H9 (cell line): ENCODE data around the gene MMRN1. TPM values are rescaled to one million over a fixed set of nuclear protein-coding genes. Genes with fewer than 3 reads are reported as not detected.

Source experiments
- DNase-seq: peaks from one replicate; pipeline ENCODE4 v3.0.0-alpha.2; 2017
- H2AFZ ChIP-seq: one replicate; pipeline ENCODE4 v1.6.1; 2013; ENCODE audit warnings: mild to moderate bottlenecking, low read length, control low read depth, moderate library complexity
- H2AK5ac ChIP-seq: 2 replicates; pipeline ENCODE4 v1.6.1; 2013; ENCODE audit warnings: low read length, control low read depth, mixed read lengths; ENCODE audit not compliant: insufficient read length
- H2BK120ac ChIP-seq: one replicate; pipeline ENCODE4 v1.6.1; 2013; ENCODE audit warnings: low read depth, mild to moderate bottlenecking, low read length, control low read depth, inconsistent platforms; ENCODE audit not compliant: poor library complexity, severe bottlenecking
- H2BK12ac ChIP-seq: 2 replicates; pipeline ENCODE4 v1.6.1; 2013; ENCODE audit warnings: low read length, control low read depth, mixed read lengths, low read depth; ENCODE audit not compliant: insufficient read length
- H2BK15ac ChIP-seq: 2 replicates; pipeline ENCODE4 v1.6.1; 2013; ENCODE audit warnings: low read depth, low read length, control low read depth
- H2BK20ac ChIP-seq: one replicate; pipeline ENCODE4 v1.6.1; 2013; ENCODE audit warnings: low read depth, mild to moderate bottlenecking, low read length, control low read depth, inconsistent platforms; ENCODE audit not compliant: poor library complexity, severe bottlenecking
- H2BK5ac ChIP-seq: 2 replicates; pipeline ENCODE4 v1.6.1; 2013; ENCODE audit warnings: low read length, control low read depth, mixed read lengths; ENCODE audit not compliant: insufficient read length
- H3K14ac ChIP-seq: 2 replicates; pipeline ENCODE4 v1.6.1; 2013; ENCODE audit warnings: low read length, control low read depth; ENCODE audit not compliant: insufficient read depth
- H3K18ac ChIP-seq: 2 replicates; pipeline ENCODE4 v1.6.1; 2013; ENCODE audit warnings: low read depth, mild to moderate bottlenecking, mixed read lengths, low read length, control low read depth; ENCODE audit not compliant: insufficient read length
- H3K23ac ChIP-seq: 2 replicates; pipeline ENCODE4 v1.6.1; 2013; ENCODE audit warnings: low read length, control low read depth, mixed read lengths, low read depth; ENCODE audit not compliant: insufficient read length
- H3K23me2 ChIP-seq: 2 replicates; pipeline ENCODE4 v1.6.1; 2013; ENCODE audit warnings: low read depth, mild to moderate bottlenecking, mixed read lengths, low read length, control low read depth; ENCODE audit not compliant: insufficient read length, poor library complexity, severe bottlenecking
- H3K27ac ChIP-seq: 2 replicates; pipeline ENCODE4 v1.5.1; 2013; ENCODE audit warnings: low read length, control low read depth, mixed read lengths, low read depth; ENCODE audit not compliant: insufficient read length
- H3K27me3 ChIP-seq: 2 replicates; pipeline ENCODE4 v1.6.1; 2013; ENCODE audit warnings: low read length, control low read depth, inconsistent platforms; ENCODE audit not compliant: insufficient read depth
- H3K4ac ChIP-seq: 2 replicates; pipeline ENCODE4 v1.6.1; 2013; ENCODE audit warnings: low read depth, mild to moderate bottlenecking, control low read depth, inconsistent platforms, low read length, moderate library complexity
- H3K4me1 ChIP-seq: 2 replicates; pipeline ENCODE4 v1.6.1; 2013; ENCODE audit warnings: low read length, control low read depth, inconsistent platforms; ENCODE audit not compliant: insufficient read depth
- H3K4me2 ChIP-seq: 2 replicates; pipeline ENCODE4 v1.6.1; 2013; ENCODE audit warnings: low read length, control low read depth, mixed read lengths; ENCODE audit not compliant: insufficient read length, insufficient read depth
- H3K56ac ChIP-seq: 2 replicates; pipeline ENCODE4 v1.6.1; 2013; ENCODE audit warnings: low read depth, mild to moderate bottlenecking, mixed read lengths, low read length, control low read depth; ENCODE audit not compliant: insufficient read length
- H3K79me1 ChIP-seq: 2 replicates; pipeline ENCODE4 v1.6.1; 2013; ENCODE audit warnings: low read depth, mild to moderate bottlenecking, moderate library complexity, low read length, control low read depth, inconsistent platforms; ENCODE audit not compliant: insufficient read depth, poor library complexity, severe bottlenecking
- H3K79me2 ChIP-seq: 2 replicates; pipeline ENCODE4 v1.6.1; 2013; ENCODE audit warnings: low read length, control low read depth, inconsistent platforms; ENCODE audit not compliant: insufficient read depth
- H3K9ac ChIP-seq: 2 replicates; pipeline ENCODE4 v1.6.1; 2013; ENCODE audit warnings: low read length, control low read depth, mixed read lengths; ENCODE audit not compliant: insufficient read length; ENCODE audit errors: extremely low read depth
- H3K9me3 ChIP-seq: one replicate; pipeline ENCODE4 v1.6.1; 2013; ENCODE audit warnings: low read depth, low read length, inconsistent platforms; ENCODE audit not compliant: control insufficient read depth
- H3T11ph ChIP-seq: one replicate; pipeline ENCODE4 v1.6.1; 2013; ENCODE audit warnings: mild to moderate bottlenecking, low read length, control low read depth, inconsistent platforms
- H4K20me1 ChIP-seq: one replicate; pipeline ENCODE4 v1.6.1; 2013; ENCODE audit not compliant: control insufficient read depth, insufficient read length, insufficient read depth
- H4K5ac ChIP-seq: 2 replicates; pipeline ENCODE4 v1.6.1; 2013; ENCODE audit warnings: low read depth, mild to moderate bottlenecking, mixed read lengths, low read length, control low read depth; ENCODE audit not compliant: insufficient read length
- H4K8ac ChIP-seq: replicated peaks from 2 replicates; pipeline ENCODE4 v1.6.1; 2013; ENCODE audit warnings: low read length, control low read depth, mixed read lengths, low read depth; ENCODE audit not compliant: insufficient read length
- H4K91ac ChIP-seq: 2 replicates; pipeline ENCODE4 v1.6.1; 2013; ENCODE audit warnings: low read depth, mild to moderate bottlenecking, moderate library complexity, mixed read lengths, low read length, control low read depth; ENCODE audit not compliant: insufficient read length
- H3K27ac Mint-ChIP-seq, 3 experiments: 2 replicates in 2 of 3; 3 replicates in 1 of 3; pipeline ENCODE4 v1.8.0; 2020 to 2021; ENCODE audit warnings: mixed read lengths in 3 of 3, mild to moderate bottlenecking in 1 of 3, moderate library complexity in 1 of 3
- H3K27me3 Mint-ChIP-seq: 2 replicates; pipeline ENCODE4 v1.8.0; 2021; ENCODE audit warnings: low read depth, mild to moderate bottlenecking, moderate library complexity, mixed read lengths
- H3K36me3 Mint-ChIP-seq, 3 experiments: 2 replicates in 2 of 3; 3 replicates in 1 of 3; pipeline ENCODE4 v1.8.0; 2020 to 2021; ENCODE audit warnings: low read depth in 3 of 3, mixed read lengths in 3 of 3; ENCODE audit not compliant: insufficient read depth in 1 of 3
- H3K4me1 Mint-ChIP-seq, 2 experiments: 2 replicates each; pipeline ENCODE4 v1.8.0; 2020; ENCODE audit warnings: mixed read lengths in 2 of 2
- H3K4me3 Mint-ChIP-seq, 2 experiments: 2 replicates in 1 of 2; 3 replicates in 1 of 2; pipeline ENCODE4 v1.8.0; 2020 to 2021; ENCODE audit warnings: mild to moderate bottlenecking in 2 of 2, mixed read lengths in 2 of 2, moderate library complexity in 1 of 2
- H3K9me3 Mint-ChIP-seq, 2 experiments: 2 replicates in 1 of 2; 3 replicates in 1 of 2; pipeline ENCODE4 v1.8.0; 2020; ENCODE audit warnings: mild to moderate bottlenecking in 2 of 2, mixed read lengths in 2 of 2, moderate library complexity in 1 of 2
- WGBS: extraction: QIAGEN DNeasy Blood & Tissue Kit; methylation state at CpG from one replicate; pipeline ENCODE4 v1.1.7; 2013; ENCODE audit warnings: missing lambda C conversion rate, low lambda C conversion rate, mixed read lengths; ENCODE audit not compliant: insufficient read length; ENCODE audit errors: extremely low coverage; 5-methylcytosine and 5-hydroxymethylcytosine counted together
- total RNA-seq: library from RNA; stranded (reverse); gene quantifications from 2 replicates; pipeline ENCODE4 v1.2.1, GENCODE V29; 2021
- TF ChIP-seq, protein P1 (sequence below): fragments of 200-600 bp; sonication (generic); conservative IDR thresholded peaks from 3 replicates; pipeline ENCODE4 v1.8.0; 2021; ENCODE audit warnings: antibody characterized with exemption, mild to moderate bottlenecking

Gene MMRN1
- total RNA-seq, 1 experiment from 2014 or later: not detected

DNA sequence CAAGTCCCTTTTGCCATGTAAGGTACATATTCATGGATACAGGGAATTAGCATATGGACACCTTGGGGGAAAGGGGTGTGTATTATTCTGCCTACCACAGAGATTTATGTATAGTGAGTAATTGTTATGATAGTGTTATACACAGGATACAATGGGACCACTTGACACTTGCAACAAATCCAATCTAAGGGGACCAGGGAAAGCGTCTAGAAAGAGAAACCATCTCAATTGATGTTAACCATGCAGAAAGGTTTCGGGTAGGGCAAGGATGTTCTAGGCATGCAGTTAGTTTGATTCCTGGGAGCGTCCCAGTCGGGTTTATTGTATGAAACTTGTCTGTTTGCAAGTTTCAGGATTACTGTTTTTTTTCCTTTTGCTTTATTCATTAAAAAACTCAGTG lies 34.2 kb downstream of the MMRN1 start:
- H3K27ac ChIP-seq: no peak overlapping the region
- TF ChIP-seq, protein P1, sequence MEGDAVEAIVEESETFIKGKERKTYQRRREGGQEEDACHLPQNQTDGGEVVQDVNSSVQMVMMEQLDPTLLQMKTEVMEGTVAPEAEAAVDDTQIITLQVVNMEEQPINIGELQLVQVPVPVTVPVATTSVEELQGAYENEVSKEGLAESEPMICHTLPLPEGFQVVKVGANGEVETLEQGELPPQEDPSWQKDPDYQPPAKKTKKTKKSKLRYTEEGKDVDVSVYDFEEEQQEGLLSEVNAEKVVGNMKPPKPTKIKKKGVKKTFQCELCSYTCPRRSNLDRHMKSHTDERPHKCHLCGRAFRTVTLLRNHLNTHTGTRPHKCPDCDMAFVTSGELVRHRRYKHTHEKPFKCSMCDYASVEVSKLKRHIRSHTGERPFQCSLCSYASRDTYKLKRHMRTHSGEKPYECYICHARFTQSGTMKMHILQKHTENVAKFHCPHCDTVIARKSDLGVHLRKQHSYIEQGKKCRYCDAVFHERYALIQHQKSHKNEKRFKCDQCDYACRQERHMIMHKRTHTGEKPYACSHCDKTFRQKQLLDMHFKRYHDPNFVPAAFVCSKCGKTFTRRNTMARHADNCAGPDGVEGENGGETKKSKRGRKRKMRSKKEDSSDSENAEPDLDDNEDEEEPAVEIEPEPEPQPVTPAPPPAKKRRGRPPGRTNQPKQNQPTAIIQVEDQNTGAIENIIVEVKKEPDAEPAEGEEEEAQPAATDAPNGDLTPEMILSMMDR: no peak
- H2BK12ac ChIP-seq: no peak overlapping the region
- H4K91ac ChIP-seq: no peak overlapping the region
- Mint-ChIP-seq H3K27me3 (no peaks in the 10 kb centered on the region), H3K4me1 (peaks cover 3 to 11% of the 10 kb centered on the region in 2 experiments; a peak in 3 of 4 replicates), H3K27ac (no peak overlapping the region), H3K36me3 (peaks cover 0 to 6% (median 2%) of the 10 kb centered on the region in 3 experiments; a peak in 4 of 7 replicates), H3K4me3 (no peak overlapping the region), H3K9me3 (peaks cover 2 to 4% of the 10 kb centered on the region in 2 experiments; a peak in 1 of 5 replicates)
- no peak for DNase-seq
- no peak overlapping the region for H2AFZ ChIP-seq
- no CpG with 5 or more reads among the region's 4 CpGs for WGBS
- no peak overlapping the region for H4K8ac ChIP-seq
- no peak overlapping the region for H2BK20ac ChIP-seq
- H4K20me1 ChIP-seq: no peaks in the 10 kb centered on the region
- no peaks in the 10 kb centered on the region for H3K79me1 ChIP-seq
- H3K4me1 ChIP-seq: 0 out of 2 replicates have a peak, but pooled peaks cover 2% of the 10 kb centered on the region
- no peak overlapping the region for H3K9ac ChIP-seq
- no peak overlapping the region for H3K14ac ChIP-seq
- H3K18ac ChIP-seq: no peak overlapping the region
- H3T11ph ChIP-seq: no peak overlapping the region
- no peak overlapping the region for H3K4me2 ChIP-seq
- H3K79me2 ChIP-seq: no peaks in the 10 kb centered on the region
- H3K4ac ChIP-seq: no peak overlapping the region
- no peak overlapping the region for H2BK120ac ChIP-seq
- H3K23me2 ChIP-seq: no peaks in the 10 kb centered on the region
- H4K5ac ChIP-seq: no peak overlapping the region
- H2AK5ac ChIP-seq: no peak overlapping the region
- no peaks in the 10 kb centered on the region for H3K9me3 ChIP-seq
- H3K56ac ChIP-seq: no peak overlapping the region
- H3K23ac ChIP-seq: no peak overlapping the region
- no peak overlapping the region for H2BK15ac ChIP-seq
- H2BK5ac ChIP-seq: no peak overlapping the region
- no peaks in the 10 kb centered on the region for H3K27me3 ChIP-seq
